Mammary epithelial cell (primary cell): ENCODE results near the gene FIZ1.

Source experiments
- CTCF ChIP-seq, 2 donors: IDR thresholded peaks in 1 of 2; conservative IDR thresholded peaks in 1 of 2; 2 replicates each; pipeline ENCODE4 v1.5.1; 2011 to 2012; ENCODE audit warnings: inconsistent platforms in 2 of 2, low read length in 2 of 2, mild to moderate bottlenecking in 2 of 2, control low read depth in 1 of 2, low read depth in 1 of 2; ENCODE audit not compliant: insufficient read depth in 1 of 2; ENCODE audit errors: extremely low read depth in 1 of 2
- EZH2 ChIP-seq: IDR thresholded peaks from 2 replicates; pipeline ENCODE4 v1.6.1; 2012; ENCODE audit warnings: low read length, inconsistent platforms, borderline replicate concordance

GRCh38 chr19:55605207-55605636 lies 5.9 kb upstream of the FIZ1 start:
- TF ChIP-seq CTCF (conservative IDR thresholded peaks at IDR 0.05 in 1 of 2, IDR thresholded peaks at IDR 0.05 in 1 of 2; ENCODE audit: extremely low read depth in 1 of 2, insufficient read depth in 1 of 2, low read depth in 1 of 2, low read length in 2 of 2), result no peak
- no peak for TF ChIP-seq EZH2
